ENCODE measurements around the gene SLC6A3.

SLC6A3 gene

GRCh38 chr5:1420211-1421195 is 24.7 kb downstream of the SLC6A3 start:
- no peak for DNase-seq (ENCODE audit: low spot score)

- DNase-seq (ENCODE audit: low spot score), result no peak
These were observed 25.6 kb downstream of the SLC6A3 start for GRCh38 chr5:1419476-1420210.

- no peak for DNase-seq (ENCODE audit: low spot score)
These were observed 26.3 kb downstream of the SLC6A3 start for GRCh38 chr5:1418921-1419280.

- no peak for DNase-seq (ENCODE audit: low spot score)
These were observed 26.9 kb downstream of the SLC6A3 start for GRCh38 chr5:1418238-1418920.

- DNase-seq (ENCODE audit: low spot score), result no peak
These were observed 27.5 kb downstream of the SLC6A3 start for GRCh38 chr5:1417586-1418225.

- no peak for DNase-seq (ENCODE audit: low spot score)
These were observed 28.3 kb downstream of the SLC6A3 start for GRCh38 chr5:1416856-1417469.

- no peak for DNase-seq (ENCODE audit: low spot score)
These were observed 29.4 kb downstream of the SLC6A3 start for GRCh38 chr5:1415626-1416360.

- no peak for DNase-seq (ENCODE audit: low spot score)
These were observed 30.2 kb downstream of the SLC6A3 start for GRCh38 chr5:1415059-1415425.

- DNase-seq (ENCODE audit: low spot score), result no peak
These were observed 30.8 kb downstream of the SLC6A3 start for GRCh38 chr5:1414311-1415058.

- DNase-seq (ENCODE audit: low spot score), result no peak
These were observed 31.5 kb downstream of the SLC6A3 start for GRCh38 chr5:1413611-1414241.

GRCh38 chr5:1413211-1413610 is 32.0 kb downstream of the SLC6A3 start:
- DNase-seq (ENCODE audit: low spot score), result no peak

- DNase-seq (ENCODE audit: low spot score), result no peak
These were observed 32.6 kb downstream of the SLC6A3 start for GRCh38 chr5:1412621-1413020.

- no peak for DNase-seq (ENCODE audit: low spot score)
These were observed 33.1 kb downstream of the SLC6A3 start for GRCh38 chr5:1412163-1412562.

GRCh38 chr5:1411099-1411498 is 34.1 kb downstream of the SLC6A3 start:
- DNase-seq (ENCODE audit: low spot score), result no peak

GRCh38 chr5:1410156-1411014 is 34.9 kb downstream of the SLC6A3 start:
- no peak for DNase-seq (ENCODE audit: low spot score)

GRCh38 chr5:1409381-1410110 is 35.7 kb downstream of the SLC6A3 start:
- DNase-seq (ENCODE audit: low spot score), result no peak

GRCh38 chr5:1406681-1407640 is 38.3 kb downstream of the SLC6A3 start:
- no peak for DNase-seq (ENCODE audit: low spot score)

All from SW480 (cell line).